Right atrium auricular region (tissue), 2 donors: ENCODE data around the gene PALD1. TPM values are rescaled to one million over a fixed set of nuclear protein-coding genes. Genes with fewer than 3 reads are reported as not detected.

Experiments
- DNase-seq: peaks from one replicate; pipeline ENCODE4 v3.0.0-alpha.2; 2019; ENCODE audit warnings: low spot score
- H3K27ac ChIP-seq, 2 donors: fragments of 200-600 bp; sonication (generic); 1 replicate in 1 of 2; 2 replicates in 1 of 2; pipeline ENCODE4 v1.5.1; 2016 to 2019
- H3K27me3 ChIP-seq, 2 donors: fragments of 200-600 bp; sonication (generic); one replicate each; pipeline versions ENCODE4 v1.5.1 to v1.6.0; 2017 to 2019
- H3K36me3 ChIP-seq: fragments of 200-600 bp; sonication (generic); one replicate; pipeline ENCODE4 v1.5.1; 2016
- H3K4me1 ChIP-seq, 2 donors: fragments of 200-600 bp; sonication (generic); one replicate each; pipeline versions ENCODE4 v1.5.1 to v1.6.0; 2017 to 2019
- H3K4me3 ChIP-seq, 2 donors: fragments of 200-600 bp; sonication (generic); 1 replicate in 1 of 2; 2 replicates in 1 of 2; pipeline ENCODE4 v1.5.1; 2017 to 2019; ENCODE audit warnings: mild to moderate bottlenecking in 1 of 2, moderate library complexity in 1 of 2
- H3K9me3 ChIP-seq, 2 donors: fragments of 200-600 bp; sonication (generic); one replicate each; pipeline ENCODE4 v1.5.1; 2019
- total RNA-seq, 2 donors: library from RNA; depleted of rRNA; stranded (reverse); fragments of >200 nt; gene quantifications; one replicate each; pipeline ENCODE4 v1.1.0, GENCODE V29; 2016
- TF ChIP-seq, protein P1 (sequence below), 2 donors: fragments of 200-600 bp; sonication (generic); IDR thresholded peaks; one replicate each; pipeline ENCODE4 v1.5.1; 2019; ENCODE audit warnings: antibody characterized with exemption in 2 of 2

The PALD1 gene
- total RNA-seq, 2 donors from 2014 or later = 4.9 to 8.5 TPM

DNA sequence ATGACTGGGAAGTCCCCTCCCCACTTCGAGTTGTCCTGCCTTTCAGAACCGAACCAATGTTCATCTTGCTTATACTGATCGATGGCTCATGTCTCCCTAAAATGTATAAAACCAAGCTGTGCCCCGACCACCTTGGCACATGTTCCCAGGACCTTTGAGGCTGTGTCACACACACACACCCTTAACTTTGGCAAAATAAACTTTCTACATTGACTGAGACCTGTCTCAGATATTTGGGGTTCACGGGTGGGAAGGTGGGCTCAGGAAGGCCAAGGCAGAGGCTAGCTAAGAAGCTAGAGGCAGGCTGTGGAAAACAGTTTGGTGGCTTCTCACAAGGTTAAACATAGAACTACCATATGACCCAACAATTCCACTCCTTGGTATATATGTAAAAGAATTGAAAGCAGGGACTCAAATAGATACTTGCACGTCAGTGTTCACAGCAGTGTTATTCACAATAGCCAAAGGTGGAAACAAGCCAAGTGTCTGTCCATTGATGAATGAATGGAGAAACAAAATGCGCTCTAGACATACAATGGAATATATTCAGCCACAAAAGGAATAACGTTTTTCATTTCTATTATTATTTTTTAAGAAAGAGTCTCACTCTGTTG is 108.6 kb downstream of the PALD1 start:
- H3K9me3 ChIP-seq = no peaks in the 10 kb centered on the region
- H3K36me3 ChIP-seq = no peaks in the 10 kb centered on the region
- no peaks in the 10 kb centered on the region for H3K27me3 ChIP-seq
- DNase-seq = no peak
- TF ChIP-seq, protein P1, sequence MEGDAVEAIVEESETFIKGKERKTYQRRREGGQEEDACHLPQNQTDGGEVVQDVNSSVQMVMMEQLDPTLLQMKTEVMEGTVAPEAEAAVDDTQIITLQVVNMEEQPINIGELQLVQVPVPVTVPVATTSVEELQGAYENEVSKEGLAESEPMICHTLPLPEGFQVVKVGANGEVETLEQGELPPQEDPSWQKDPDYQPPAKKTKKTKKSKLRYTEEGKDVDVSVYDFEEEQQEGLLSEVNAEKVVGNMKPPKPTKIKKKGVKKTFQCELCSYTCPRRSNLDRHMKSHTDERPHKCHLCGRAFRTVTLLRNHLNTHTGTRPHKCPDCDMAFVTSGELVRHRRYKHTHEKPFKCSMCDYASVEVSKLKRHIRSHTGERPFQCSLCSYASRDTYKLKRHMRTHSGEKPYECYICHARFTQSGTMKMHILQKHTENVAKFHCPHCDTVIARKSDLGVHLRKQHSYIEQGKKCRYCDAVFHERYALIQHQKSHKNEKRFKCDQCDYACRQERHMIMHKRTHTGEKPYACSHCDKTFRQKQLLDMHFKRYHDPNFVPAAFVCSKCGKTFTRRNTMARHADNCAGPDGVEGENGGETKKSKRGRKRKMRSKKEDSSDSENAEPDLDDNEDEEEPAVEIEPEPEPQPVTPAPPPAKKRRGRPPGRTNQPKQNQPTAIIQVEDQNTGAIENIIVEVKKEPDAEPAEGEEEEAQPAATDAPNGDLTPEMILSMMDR (IDR thresholded peaks at IDR 0.05) = no peak
- H3K4me1 ChIP-seq = peaks cover 0 to 36% of the 10 kb centered on the region in 2 donors
- no peak overlapping the region for H3K27ac ChIP-seq
- no peak overlapping the region for H3K4me3 ChIP-seq

DNA sequence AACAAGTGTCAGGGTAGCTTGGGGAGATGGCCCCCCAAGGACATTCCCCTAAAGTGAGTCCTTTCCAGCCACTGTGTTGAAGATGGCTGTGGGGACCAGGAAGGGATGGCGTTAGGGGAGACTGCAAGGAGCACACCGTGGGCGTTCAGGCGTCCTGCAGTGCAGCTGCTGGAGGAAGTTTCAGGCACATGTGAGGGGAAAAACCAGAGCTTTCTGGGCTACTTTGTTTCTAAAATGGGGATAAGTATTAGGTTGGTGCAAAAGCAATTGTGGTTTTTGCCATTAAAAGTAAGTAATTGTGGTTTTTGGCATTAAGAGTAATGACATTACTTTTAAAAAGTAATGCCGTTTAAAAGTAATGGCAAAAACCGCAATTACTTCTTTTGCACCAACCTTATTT is 109.7 kb downstream of the PALD1 start:
- H3K27ac ChIP-seq = no peak overlapping the region
- TF ChIP-seq, protein P1 (IDR thresholded peaks at IDR 0.05) = no peak
- no peak overlapping the region for H3K4me3 ChIP-seq
- H3K36me3 ChIP-seq = no peaks in the 10 kb centered on the region
- H3K9me3 ChIP-seq = no peaks in the 10 kb centered on the region
- no peak for DNase-seq
- no peaks in the 10 kb centered on the region for H3K27me3 ChIP-seq
- H3K4me1 ChIP-seq = peaks cover 0 to 33% of the 10 kb centered on the region in 2 donors

DNA sequence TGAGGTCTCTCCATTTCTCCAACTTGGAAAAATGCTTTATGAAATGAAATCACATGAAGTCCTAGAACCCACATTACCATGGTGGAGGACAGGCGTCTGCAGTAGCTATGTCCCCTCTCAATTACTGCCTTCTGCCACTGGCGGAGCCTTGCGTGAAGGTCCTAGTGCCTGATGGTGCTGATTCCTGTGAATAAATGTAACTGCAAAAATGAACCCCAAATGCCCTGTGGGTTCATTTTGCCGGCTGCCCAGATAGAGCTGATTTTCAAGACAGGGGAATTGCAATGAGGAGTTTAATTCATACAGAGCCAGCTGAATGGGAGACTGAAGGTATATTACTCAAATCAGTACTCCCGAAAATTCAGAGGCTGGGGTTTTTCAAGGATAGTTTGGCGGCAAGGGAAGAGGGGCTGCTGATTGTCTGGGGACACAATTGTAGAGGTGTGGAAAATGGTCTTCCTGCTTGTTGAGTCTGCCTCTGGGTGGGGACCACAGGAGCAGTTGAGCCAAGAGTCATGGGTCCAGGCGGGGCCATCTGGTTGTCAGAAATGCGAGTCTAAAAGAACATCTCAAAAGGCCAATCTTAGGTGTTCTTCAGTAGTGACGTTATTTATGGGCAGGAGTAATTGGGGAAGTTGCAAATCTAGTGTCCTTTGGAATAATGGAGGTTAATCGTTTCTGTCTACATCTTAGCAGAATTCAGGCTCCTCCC is 110.4 kb downstream of the PALD1 start:
- Histone ChIP-seq H3K4me3 (no peak overlapping the region), H3K27me3 (no peaks in the 10 kb centered on the region), H3K9me3 (no peaks in the 10 kb centered on the region), H3K27ac (peak overlapping the region; percentile 14 to 30), H3K36me3 (no peaks in the 10 kb centered on the region), H3K4me1 (peaks cover 0 to 25% of the 10 kb centered on the region in 2 donors)
- no peak for DNase-seq
- TF ChIP-seq, protein P1 (IDR thresholded peaks at IDR 0.05) = no peak

DNA sequence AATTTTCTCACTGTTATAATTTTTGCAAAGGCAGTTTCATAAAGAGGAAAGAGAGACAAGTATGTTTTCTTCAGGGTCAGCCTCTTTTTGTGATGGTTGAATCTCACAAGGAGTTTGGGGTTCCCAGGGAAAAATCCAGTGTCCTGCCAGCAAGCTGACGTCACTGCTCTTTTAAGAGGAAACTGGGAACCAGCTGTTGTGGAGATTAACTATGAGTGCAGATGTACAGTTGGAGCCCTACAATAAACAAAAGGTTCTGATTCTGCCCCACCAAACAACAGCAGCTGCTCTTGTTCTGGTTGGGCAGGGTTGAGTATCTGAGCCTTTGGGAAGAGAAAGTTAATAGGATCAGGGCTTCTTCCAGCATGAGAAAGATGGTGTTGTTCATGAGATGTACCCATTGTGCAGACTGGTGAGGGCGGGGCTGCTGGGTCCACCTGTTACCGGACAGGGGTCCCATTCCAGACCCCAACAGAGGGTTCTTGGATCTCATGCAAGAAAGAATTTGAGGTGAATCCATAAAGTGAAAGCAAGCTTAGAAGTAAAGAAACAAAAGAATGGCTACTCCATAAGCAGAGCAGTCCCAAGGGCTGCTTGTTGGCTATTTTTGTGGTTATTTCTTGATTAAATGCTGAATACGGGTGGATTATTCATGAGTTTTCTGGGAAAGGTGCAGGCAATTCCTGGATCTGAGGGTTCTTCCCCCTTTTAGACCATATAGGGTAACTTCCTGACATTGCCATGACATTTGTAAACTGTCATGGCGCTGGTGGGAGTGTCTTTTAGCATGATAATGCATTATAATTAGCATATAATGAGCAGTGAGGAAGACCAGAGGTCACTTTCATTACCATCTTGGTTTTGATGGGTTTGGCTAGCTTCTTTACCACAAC is 111.4 kb downstream of the PALD1 start:
- no peaks in the 10 kb centered on the region for H3K27me3 ChIP-seq
- H3K4me3 ChIP-seq = no peak overlapping the region
- TF ChIP-seq, protein P1 (IDR thresholded peaks at IDR 0.05) = no peak
- H3K9me3 ChIP-seq = no peaks in the 10 kb centered on the region
- peak overlapping the region; percentile 14 to 30 for H3K27ac ChIP-seq
- no peak for DNase-seq
- peaks cover 0 to 16% of the 10 kb centered on the region in 2 donors for H3K4me1 ChIP-seq
- H3K36me3 ChIP-seq = no peaks in the 10 kb centered on the region

DNA sequence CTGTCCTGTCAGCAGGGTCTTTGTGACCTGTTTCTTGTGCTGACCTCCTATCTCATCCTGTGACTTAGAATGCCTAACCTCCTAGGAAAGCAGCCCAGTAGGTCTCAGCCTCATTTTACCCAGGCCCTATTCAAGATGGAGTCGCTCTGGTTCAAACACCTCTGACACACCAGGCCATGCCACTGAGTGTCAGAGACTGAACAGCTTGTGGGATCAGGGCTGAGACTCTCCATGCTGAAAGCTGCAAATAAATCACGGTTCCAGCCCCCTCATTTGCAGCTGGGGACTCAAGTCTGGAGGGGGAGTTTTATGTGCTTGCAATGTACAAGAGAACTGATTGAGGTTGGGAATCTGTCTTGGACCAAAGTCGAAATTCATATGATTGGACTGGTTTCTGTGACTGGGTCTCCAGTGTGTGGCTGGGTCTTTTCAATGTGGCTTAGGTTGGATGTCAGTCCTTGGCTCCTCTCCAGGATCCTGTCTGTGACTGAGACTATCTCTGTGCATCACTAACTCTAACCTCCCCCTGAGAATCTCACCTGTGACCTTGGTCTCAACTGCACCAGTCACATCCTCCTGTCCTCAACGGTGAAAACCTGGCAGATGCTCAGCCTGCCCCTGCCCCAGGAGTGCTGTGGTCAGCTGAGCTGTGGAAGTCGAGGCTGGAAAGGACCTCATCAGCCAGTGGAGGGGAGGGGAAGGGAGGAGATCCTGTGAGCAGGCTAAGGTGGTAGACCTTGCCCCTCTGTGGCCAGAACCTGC is 112.3 kb downstream of the PALD1 start:
- H3K4me3 ChIP-seq = no peak overlapping the region
- DNase-seq = no peak
- H3K27me3 ChIP-seq = no peaks in the 10 kb centered on the region
- H3K9me3 ChIP-seq = no peaks in the 10 kb centered on the region
- no peak overlapping the region for H3K27ac ChIP-seq
- H3K4me1 ChIP-seq = peaks cover 0 to 8% of the 10 kb centered on the region in 2 donors
- no peaks in the 10 kb centered on the region for H3K36me3 ChIP-seq
- TF ChIP-seq, protein P1 (IDR thresholded peaks at IDR 0.05) = no peak
